ENCODE measurements around the gene DENND6B.

DNA sequence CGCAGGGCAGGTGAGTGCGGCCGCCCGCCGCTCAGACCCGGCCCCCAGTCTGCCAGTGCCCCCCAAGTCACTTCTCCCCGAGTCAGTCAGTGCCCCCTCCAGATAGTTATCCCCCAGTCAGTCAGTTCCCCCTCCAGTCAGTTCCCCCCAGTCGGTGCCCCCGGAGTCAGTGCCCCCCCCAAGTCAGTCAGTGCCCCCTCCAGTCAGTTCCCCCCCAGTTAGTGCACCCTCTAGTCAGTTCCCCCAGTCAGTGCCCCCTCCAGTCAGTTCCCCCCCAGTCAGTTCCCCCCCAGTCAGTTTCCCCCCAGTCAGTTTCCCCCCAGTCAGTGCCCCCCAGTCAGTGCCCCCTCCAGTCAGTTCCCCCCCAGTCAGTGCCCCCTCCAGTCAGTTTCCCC, 16.7 kb upstream of the DENND6B start:
- TF ChIP-seq, protein P1, sequence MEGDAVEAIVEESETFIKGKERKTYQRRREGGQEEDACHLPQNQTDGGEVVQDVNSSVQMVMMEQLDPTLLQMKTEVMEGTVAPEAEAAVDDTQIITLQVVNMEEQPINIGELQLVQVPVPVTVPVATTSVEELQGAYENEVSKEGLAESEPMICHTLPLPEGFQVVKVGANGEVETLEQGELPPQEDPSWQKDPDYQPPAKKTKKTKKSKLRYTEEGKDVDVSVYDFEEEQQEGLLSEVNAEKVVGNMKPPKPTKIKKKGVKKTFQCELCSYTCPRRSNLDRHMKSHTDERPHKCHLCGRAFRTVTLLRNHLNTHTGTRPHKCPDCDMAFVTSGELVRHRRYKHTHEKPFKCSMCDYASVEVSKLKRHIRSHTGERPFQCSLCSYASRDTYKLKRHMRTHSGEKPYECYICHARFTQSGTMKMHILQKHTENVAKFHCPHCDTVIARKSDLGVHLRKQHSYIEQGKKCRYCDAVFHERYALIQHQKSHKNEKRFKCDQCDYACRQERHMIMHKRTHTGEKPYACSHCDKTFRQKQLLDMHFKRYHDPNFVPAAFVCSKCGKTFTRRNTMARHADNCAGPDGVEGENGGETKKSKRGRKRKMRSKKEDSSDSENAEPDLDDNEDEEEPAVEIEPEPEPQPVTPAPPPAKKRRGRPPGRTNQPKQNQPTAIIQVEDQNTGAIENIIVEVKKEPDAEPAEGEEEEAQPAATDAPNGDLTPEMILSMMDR (IDR thresholded peaks at IDR 0.05; ENCODE audit: low read length), result no peak
- TF ChIP-seq EZH2 (IDR thresholded peaks at IDR 0.05; ENCODE audit: borderline replicate concordance, low read length), result no peak
